Neural progenitor cell (in vitro differentiated cells): ENCODE results near the gene ARFGAP1.

Experiments
- EZH2phosphoT487 ChIP-seq: fragments of 200-600 bp; sonication (generic); IDR thresholded peaks from 2 replicates; pipeline ENCODE4 v1.6.1; 2017; ENCODE audit warnings: antibody characterized with exemption
- TF ChIP-seq, protein P1 (sequence below): fragments of 200-600 bp; sonication (generic); IDR thresholded peaks from 2 replicates; pipeline ENCODE4 v1.5.1; 2017; ENCODE audit warnings: antibody characterized with exemption, mild to moderate bottlenecking

GRCh38 chr20:63252284-63252711 is 20.3 kb upstream of the ARFGAP1 start:
- TF ChIP-seq, protein P1, sequence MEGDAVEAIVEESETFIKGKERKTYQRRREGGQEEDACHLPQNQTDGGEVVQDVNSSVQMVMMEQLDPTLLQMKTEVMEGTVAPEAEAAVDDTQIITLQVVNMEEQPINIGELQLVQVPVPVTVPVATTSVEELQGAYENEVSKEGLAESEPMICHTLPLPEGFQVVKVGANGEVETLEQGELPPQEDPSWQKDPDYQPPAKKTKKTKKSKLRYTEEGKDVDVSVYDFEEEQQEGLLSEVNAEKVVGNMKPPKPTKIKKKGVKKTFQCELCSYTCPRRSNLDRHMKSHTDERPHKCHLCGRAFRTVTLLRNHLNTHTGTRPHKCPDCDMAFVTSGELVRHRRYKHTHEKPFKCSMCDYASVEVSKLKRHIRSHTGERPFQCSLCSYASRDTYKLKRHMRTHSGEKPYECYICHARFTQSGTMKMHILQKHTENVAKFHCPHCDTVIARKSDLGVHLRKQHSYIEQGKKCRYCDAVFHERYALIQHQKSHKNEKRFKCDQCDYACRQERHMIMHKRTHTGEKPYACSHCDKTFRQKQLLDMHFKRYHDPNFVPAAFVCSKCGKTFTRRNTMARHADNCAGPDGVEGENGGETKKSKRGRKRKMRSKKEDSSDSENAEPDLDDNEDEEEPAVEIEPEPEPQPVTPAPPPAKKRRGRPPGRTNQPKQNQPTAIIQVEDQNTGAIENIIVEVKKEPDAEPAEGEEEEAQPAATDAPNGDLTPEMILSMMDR = no peak
- no peak for TF ChIP-seq EZH2phosphoT487
